GM10847 (cell line): Measurements from ENCODE around the gene POLR1G.
A peak's percentile ranks its signal among the peaks of the same experiment; 100 is the strongest.

ENCODE experiments used
- POLR2A ChIP-seq: IDR thresholded peaks from 2 replicates; pipeline ENCODE4 v1.6.1; 2011; ENCODE audit not compliant: insufficient read length; ENCODE audit errors: extremely low read depth

POLR1G gene

DNA sequence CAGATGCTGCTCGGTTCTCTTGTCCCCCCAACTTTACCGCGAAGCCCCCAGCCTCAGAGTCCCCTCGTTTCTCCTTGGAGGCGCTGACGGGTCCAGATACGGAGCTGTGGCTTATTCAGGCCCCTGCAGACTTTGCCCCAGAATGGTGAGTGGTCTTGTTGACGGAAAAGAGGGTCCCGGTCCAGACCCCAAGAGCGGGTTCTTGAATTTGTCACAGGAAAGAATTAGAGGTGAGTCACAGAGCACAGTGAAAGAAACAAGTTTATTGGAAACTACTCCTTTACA lies 589 bp downstream of the POLR1G start:
- TF ChIP-seq POLR2A: no peak

DNA sequence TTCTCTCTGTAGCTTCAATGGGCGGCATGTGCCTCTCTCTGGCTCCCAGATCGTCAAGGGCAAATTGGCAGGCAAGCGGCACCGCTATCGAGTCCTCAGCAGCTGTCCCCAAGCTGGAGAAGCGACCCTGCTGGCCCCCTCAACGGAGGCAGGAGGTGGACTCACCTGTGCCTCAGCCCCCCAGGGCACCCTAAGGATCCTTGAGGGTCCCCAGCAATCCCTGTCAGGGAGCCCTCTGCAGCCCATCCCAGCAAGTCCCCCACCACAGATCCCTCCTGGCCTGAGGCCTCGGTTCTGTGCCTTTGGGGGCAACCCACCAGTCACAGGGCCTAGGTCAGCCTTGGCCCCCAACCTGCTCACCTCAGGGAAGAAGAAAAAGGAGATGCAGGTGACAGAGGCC lies 1.7 kb downstream of the POLR1G start:
- no peak for TF ChIP-seq POLR2A

DNA sequence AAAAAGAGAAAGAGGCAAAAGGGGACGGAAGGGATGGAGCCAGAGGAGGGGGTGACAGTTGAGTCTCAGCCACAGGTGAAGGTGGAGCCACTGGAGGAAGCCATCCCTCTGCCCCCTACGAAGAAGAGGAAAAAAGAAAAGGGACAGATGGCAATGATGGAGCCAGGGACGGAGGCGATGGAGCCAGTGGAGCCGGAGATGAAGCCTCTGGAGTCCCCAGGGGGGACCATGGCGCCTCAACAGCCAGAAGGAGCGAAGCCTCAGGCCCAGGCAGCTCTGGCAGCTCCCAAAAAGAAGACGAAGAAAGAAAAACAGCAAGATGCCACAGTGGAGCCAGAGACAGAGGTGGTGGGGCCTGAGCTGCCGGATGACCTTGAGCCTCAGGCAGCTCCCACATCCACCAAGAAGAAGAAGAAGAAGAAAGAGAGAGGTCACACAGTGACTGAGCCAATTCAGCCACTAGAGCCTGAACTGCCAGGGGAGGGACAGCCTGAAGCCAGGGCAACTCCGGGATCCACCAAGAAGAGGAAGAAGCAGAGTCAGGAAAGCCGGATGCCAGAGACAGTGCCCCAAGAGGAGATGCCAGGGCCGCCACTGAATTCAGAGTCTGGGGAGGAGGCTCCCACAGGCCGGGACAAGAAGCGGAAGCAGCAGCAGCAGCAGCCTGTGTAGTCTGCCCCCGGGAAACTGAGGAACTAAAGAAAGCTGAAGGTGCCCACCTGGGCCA lies 2.5 kb downstream of the POLR1G start:
- TF ChIP-seq POLR2A: no peak

- no peak for TF ChIP-seq POLR2A
These were observed 3.1 kb downstream of the POLR1G start for GRCh38 chr19:45409557-45409920.

GRCh38 chr19:45413497-45413896 lies 7.1 kb downstream of the POLR1G start:
- TF ChIP-seq POLR2A: no peak

DNA sequence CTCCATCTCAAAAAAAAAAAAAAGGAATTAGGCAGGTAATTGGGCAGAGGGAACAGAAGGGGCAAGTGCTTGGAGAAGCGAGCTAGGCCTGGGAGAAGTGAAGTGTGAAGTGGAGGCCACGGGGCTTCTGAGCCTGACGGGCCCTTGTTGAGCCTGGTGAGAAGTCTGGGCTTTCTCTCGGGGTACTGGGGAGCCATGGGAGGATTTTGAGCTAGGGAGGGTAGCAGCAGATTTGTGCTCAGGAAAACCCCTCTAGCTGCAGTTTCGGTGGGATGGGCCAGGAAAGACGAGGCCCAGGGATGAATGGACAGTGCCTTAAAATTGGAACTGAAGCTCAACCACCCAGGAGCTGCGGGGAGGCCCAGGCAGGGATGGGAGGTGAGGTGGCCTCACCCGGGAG lies 8.0 kb downstream of the POLR1G start:
- no peak for TF ChIP-seq POLR2A

- no peak for TF ChIP-seq POLR2A
These were observed 10.7 kb downstream of the POLR1G start for GRCh38 chr19:45417151-45417550.

GRCh38 chr19:45418802-45419201 lies 12.4 kb downstream of the POLR1G start:
- TF ChIP-seq POLR2A: no peak

- no peak for TF ChIP-seq POLR2A
These were observed 13.0 kb downstream of the POLR1G start for GRCh38 chr19:45419396-45419795.

DNA sequence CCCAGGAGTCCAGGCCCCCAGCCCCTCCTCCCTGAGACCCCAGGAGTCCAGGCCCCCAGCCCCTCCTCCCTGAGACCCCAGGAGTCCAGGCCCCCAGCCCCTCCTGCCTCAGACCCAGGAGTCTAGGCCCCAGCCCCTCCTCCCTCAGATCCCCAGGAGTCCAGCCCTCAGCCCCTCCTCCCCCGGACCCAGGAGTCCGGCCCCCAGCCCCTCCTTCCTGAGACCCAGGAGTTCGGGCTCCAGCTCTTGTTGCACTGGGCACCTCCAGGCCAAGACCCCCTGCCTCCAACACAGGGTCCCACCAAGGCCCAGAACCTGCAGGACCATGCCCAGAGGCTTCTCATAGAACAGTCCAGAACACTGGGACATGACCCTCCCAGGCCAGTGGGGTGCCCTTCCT lies 13.5 kb downstream of the POLR1G start:
- no peak for TF ChIP-seq POLR2A

DNA sequence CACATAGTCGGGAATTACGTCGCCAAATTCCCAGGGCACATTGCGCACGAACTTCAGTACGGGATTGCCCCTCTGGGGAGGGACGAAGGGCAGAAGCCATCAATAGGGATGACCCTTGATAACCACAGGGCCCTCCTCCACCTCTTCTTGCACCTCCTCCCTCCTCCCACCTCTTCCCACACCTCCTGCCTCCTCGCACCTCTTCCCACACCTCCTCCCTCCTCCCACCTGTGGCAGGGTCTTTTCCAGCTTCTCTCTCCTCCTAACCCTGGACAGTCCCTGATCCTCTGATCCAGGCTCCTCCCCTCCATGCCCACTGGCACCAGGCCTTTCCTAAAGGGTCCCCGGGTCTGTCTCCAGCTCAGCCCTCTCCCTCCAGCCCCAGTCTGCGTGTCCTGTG lies 13.9 kb downstream of the POLR1G start:
- no peak for TF ChIP-seq POLR2A

DNA sequence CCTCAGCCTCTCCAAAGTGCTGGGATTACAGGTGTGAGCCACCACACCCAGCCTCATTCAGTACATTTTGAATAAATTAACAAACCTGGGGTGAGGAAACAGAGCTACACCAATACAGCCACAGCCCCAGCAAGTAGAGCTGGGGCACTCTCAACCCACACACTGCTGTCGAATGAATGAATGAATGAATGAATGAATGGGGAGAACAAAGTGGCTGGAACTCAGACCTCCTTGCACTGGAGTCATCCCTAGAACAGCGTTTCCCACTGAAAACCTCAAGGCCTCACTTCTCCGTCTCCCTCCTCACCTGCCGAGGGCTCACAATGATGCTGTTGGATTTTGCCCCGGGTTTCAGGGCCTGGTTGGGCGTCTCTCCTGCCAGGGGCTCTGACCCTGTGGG lies 14.4 kb downstream of the POLR1G start:
- no peak for TF ChIP-seq POLR2A

DNA sequence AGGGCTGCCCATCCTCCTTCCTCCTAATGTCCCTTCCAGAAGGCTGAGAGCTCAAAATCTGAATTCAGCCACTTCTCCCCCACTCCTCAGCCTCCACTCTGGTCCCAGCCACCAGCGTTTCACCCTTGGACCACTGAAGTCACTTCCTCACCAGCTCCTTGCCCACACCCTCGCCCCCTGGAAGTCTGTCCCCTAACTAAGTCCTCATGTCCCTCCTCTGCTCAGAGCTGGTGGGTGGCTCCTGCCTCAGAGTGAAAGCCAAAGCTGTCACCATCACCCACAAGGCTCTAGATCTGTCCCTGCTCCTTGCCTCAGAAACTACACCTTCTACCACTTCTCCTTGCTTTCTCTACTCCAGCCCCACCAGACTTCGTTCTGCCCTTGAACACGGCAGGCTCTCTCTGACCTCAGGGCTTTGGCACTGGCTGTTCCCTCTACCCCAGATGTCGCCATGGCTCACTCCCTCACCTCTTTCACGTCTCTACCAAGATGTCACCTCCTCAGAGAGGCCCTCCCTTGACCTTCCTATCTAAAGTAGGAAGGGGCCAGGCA lies 15.6 kb downstream of the POLR1G start:
- no peak for TF ChIP-seq POLR2A

GRCh38 chr19:45423033-45423588 lies 16.7 kb downstream of the POLR1G start:
- TF ChIP-seq POLR2A: no peak

DNA sequence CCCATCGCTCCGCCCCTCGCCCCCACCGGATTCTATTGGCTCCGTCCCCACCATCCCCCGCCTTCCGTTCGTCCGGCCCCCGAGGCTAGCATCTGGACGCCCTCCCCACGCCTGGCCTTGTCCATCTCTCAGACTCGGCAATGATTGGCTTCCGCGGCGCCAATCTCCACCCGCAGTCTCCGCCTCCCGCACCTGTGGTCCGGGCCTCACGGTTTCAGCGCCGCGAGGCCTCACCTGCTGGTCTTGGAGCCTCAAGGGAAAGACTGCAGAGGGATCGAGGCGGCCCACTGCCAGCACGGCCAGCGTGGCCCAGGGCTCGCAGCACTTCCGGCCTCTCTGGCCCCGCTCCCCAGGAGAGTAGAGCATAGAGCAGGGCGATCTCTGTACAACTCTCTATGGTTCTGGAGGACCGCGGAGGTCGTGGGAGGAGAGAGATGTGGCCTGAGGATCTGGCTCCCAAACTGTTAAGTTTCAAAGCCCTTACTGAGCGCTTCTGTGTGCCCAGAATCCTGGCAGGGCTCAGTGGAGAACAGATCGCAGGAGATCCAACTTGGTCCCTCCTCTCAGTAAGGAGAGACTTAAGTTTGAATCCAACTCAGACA lies 17.2 kb downstream of the POLR1G start, which contains the start of gene ERCC1:
Gene ERCC1 (minus strand): TSS at position 329 of the 602 bp plus-strand sequence. CDS start 543 bp downstream, outside the sequence.
- peak; percentile 81 for TF ChIP-seq POLR2A
